ENCODE data around the gene ORM1.

ORM1 gene

DNA sequence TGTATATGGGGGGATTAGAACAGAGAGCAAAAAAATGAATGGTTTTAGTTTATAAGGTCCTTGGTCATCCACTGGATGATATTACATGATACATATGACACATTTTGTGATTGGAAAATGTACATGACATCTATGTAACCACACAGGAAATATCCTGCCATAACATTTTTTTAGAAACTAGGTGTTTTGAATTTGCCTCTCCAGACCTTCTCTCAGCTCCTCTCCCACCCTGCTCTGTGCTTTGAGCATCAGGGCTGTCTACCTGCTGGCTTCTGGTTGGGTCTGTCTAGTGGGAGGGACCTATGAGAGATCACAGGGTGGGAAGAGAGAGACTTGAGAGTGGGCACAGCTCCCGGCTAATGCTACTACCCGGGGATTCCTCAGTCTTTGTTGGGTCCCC, 40.5 kb downstream of the ORM1 start:
- Histone ChIP-seq H3K27ac (peak overlapping the region; percentile 26), H3K36me3 (replicated peaks) (peaks cover 53% of the 10 kb centered on the region), H3K27me3 (replicated peaks) (no peaks in the 10 kb centered on the region), H3K4me3 (ENCODE audit: low read depth, low read length) (no peak overlapping the region)
- TF ChIP-seq, protein P1, sequence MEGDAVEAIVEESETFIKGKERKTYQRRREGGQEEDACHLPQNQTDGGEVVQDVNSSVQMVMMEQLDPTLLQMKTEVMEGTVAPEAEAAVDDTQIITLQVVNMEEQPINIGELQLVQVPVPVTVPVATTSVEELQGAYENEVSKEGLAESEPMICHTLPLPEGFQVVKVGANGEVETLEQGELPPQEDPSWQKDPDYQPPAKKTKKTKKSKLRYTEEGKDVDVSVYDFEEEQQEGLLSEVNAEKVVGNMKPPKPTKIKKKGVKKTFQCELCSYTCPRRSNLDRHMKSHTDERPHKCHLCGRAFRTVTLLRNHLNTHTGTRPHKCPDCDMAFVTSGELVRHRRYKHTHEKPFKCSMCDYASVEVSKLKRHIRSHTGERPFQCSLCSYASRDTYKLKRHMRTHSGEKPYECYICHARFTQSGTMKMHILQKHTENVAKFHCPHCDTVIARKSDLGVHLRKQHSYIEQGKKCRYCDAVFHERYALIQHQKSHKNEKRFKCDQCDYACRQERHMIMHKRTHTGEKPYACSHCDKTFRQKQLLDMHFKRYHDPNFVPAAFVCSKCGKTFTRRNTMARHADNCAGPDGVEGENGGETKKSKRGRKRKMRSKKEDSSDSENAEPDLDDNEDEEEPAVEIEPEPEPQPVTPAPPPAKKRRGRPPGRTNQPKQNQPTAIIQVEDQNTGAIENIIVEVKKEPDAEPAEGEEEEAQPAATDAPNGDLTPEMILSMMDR (IDR thresholded peaks at IDR 0.05; ENCODE audit: low read depth, low read length, missing control alignments): no peak
- no peak for DNase-seq
- in situ Hi-C loops (cut with HindIII; ENCODE audit: low pct_ligation_motif_present, low sequenced_read_pairs): no loop called here

DNA sequence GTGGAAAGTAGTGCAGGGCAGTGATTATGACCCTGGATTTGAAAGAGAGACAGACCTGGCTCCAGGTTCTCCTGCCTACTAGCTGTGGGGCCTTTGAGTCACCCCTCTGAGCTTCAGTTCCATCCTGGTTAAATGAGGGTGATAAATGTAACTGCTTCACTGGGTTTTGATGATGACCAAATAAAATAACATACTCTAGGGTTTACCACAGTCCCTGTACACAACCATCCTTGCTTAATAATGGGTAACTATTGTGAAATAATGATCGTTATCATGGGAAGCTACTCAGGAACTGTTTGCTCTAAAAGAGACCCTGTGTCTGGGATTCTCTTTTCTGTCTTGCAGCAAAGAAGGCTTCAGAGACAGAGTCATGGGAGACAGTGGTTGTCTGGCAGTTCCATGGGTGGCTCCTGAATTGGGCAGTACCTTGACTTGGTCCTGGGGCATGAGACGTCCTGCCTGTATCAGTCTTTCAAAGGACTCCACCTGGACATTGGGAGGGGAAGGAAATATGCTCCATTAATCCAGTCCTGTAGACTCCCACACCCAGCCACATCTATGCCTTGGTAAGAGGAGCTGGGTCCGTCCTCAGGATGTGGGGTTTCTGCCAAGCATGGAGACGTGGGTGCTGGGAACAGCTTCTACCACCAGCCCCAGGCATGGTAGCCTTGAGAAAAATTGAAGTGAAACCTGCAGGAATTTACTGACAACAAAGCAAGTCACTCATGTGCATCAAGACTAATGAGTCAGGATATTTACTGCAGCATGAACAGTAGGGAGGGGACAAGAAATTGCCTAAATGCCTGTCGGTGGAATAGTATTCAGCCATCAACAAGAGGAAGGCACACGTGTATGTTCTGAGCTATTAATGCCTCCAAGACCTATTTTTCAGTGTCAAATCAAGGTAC, 41.5 kb downstream of the ORM1 start:
- Histone ChIP-seq H3K4me3 (ENCODE audit: low read depth, low read length) (no peak overlapping the region), H3K27ac (peak overlapping the region; percentile 74), H3K36me3 (replicated peaks) (peaks cover 47% of the 10 kb centered on the region), H3K27me3 (replicated peaks) (no peaks in the 10 kb centered on the region)
- in situ Hi-C loops (cut with HindIII; ENCODE audit: low pct_ligation_motif_present, low sequenced_read_pairs): no loop called here
- DNase-seq: peak; percentile 49
- TF ChIP-seq, protein P1 (IDR thresholded peaks at IDR 0.05; ENCODE audit: low read depth, low read length, missing control alignments): no peak

DNA sequence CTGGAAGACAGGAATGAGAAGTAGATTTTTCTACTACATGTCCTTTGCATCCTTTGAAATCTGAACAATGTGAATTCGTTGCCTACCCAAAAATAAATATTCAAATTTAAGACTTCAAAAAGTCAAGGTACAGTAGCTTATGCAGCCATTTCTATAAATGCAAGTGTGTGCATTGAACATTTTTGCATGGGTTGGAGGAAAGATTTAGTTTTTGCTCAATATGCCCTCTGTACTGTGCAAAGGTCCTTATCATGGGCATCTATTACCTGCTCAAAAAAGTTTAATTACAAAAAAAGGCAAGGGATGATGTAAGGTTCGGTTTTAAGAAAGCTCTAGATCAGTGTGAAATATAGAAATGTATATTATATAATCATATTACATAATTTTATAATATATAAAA, 42.3 kb downstream of the ORM1 start:
- in situ Hi-C loops (cut with HindIII; ENCODE audit: low pct_ligation_motif_present, low sequenced_read_pairs): no loop called here
- DNase-seq: no peak
- TF ChIP-seq, protein P1 (IDR thresholded peaks at IDR 0.05; ENCODE audit: low read depth, low read length, missing control alignments): no peak
- no peaks in the 10 kb centered on the region for H3K27me3 ChIP-seq (replicated peaks)
- H3K36me3 ChIP-seq (replicated peaks): peaks cover 39% of the 10 kb centered on the region
- H3K27ac ChIP-seq: no peak overlapping the region
- no peak overlapping the region for H3K4me3 ChIP-seq (ENCODE audit: low read depth, low read length)

DNA sequence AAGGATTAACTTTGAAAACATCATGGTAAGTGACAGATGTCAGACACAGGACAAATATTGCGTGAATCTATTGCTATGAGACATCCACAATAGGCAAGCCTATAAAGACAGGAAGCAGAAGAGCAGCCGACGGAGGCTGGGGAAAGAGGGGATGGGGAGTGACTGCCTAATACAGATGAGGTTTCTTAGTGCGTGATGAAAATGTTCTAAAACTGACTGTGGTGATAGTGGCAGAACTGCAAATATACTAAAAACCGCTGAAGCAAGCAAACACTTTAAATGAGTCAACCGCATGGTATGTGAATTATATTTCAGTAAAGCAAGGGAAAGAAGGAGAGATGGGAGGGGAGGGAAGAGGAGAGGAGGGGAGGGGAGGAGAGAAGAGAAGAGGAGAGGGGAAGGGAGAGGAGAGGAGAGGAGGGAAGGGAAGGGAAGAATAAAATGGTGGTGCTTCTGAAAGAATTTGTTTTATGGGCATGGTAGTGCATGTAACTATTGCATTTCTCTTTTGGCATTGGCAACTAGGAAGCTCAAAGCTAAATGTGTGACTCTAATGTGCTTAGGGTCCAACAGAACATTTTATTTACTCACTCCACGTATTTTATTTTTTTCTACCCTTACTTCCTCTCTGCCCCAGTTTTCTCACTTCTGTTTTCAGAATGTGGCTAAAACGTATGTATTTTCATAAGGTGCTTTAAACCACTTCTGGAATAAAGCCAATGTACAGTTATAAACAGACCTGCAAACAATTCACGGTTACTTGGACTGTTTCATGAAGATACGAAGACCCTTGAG, 43.6 kb downstream of the ORM1 start:
- Histone ChIP-seq H3K4me3 (ENCODE audit: low read depth, low read length) (no peak overlapping the region), H3K36me3 (replicated peaks) (peaks cover 26% of the 10 kb centered on the region), H3K27me3 (replicated peaks) (no peaks in the 10 kb centered on the region), H3K27ac (peak overlapping the region; percentile 23)
- in situ Hi-C loops (cut with HindIII; ENCODE audit: low pct_ligation_motif_present, low sequenced_read_pairs): no loop called here
- TF ChIP-seq, protein P1 (IDR thresholded peaks at IDR 0.05; ENCODE audit: low read depth, low read length, missing control alignments): no peak
- peak; percentile 73 for DNase-seq

DNA sequence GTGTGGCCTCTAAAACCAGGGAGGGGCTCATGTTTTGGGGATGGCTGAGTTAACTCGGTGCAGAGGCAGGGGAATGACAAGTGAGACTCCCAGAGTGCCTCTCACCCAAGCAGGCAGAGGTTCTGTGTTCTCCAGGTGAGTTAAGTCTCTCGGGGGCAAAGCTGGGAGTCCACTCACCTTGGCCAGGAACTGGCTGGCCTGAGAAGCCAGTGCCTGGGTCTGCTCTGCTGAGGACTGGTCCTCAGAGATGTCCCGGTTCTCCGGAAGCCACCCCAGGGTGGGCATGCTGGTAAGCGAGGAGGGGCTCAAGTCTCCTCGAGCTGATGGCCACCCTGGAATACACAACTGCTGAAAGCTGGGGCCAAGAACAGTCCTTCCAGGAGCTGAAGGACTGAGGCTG, 44.5 kb downstream of the ORM1 start:
- in situ Hi-C loops (cut with HindIII; ENCODE audit: low pct_ligation_motif_present, low sequenced_read_pairs): no loop called here
- H3K36me3 ChIP-seq (replicated peaks): peaks cover 18% of the 10 kb centered on the region
- no peaks in the 10 kb centered on the region for H3K27me3 ChIP-seq (replicated peaks)
- H3K4me3 ChIP-seq (ENCODE audit: low read depth, low read length): no peak overlapping the region
- H3K27ac ChIP-seq: no peak overlapping the region
- DNase-seq: no peak
- TF ChIP-seq, protein P1 (IDR thresholded peaks at IDR 0.05; ENCODE audit: low read depth, low read length, missing control alignments): no peak
